Immature natural killer cell (primary cell): ENCODE results near the gene C7orf25. TPM values are rescaled to one million over a fixed set of nuclear protein-coding genes. Genes with fewer than 3 reads are reported as not detected.

ENCODE experiments used
- DNase-seq, 3 donors: peaks; one replicate each; pipeline ENCODE4 v3.0.0; 2022; ENCODE audit warnings: mixed read lengths in 1 of 3
- H3K27ac Mint-ChIP-seq, 6 donors: one replicate each; pipeline ENCODE4 v1.8.0; 2020; ENCODE audit warnings: mixed read lengths in 6 of 6, mild to moderate bottlenecking in 5 of 6, inconsistent platforms in 4 of 6, moderate library complexity in 3 of 6
- H3K27me3 Mint-ChIP-seq, 3 donors: one replicate each; pipeline ENCODE4 v1.8.0; 2020 to 2021; ENCODE audit warnings: low read depth in 3 of 3, mild to moderate bottlenecking in 3 of 3, mixed read lengths in 3 of 3, moderate library complexity in 3 of 3, inconsistent platforms in 1 of 3
- H3K36me3 Mint-ChIP-seq, 3 donors: one replicate each; pipeline ENCODE4 v1.8.0; 2020; ENCODE audit warnings: mixed read lengths in 3 of 3, inconsistent platforms in 2 of 3, mild to moderate bottlenecking in 2 of 3
- H3K4me1 Mint-ChIP-seq, 2 donors: one replicate each; pipeline ENCODE4 v1.8.0; 2020; ENCODE audit warnings: inconsistent platforms in 2 of 2, mild to moderate bottlenecking in 2 of 2, mixed read lengths in 2 of 2, moderate library complexity in 1 of 2
- H3K4me3 Mint-ChIP-seq, 5 donors: one replicate each; pipeline ENCODE4 v1.8.0; 2020; ENCODE audit warnings: mild to moderate bottlenecking in 5 of 5, mixed read lengths in 5 of 5, inconsistent platforms in 3 of 5, moderate library complexity in 3 of 5
- H3K9me3 Mint-ChIP-seq, 6 donors: one replicate each; pipeline ENCODE4 v1.8.0; 2020; ENCODE audit warnings: mild to moderate bottlenecking in 6 of 6, mixed read lengths in 6 of 6, inconsistent platforms in 4 of 6, moderate library complexity in 3 of 6
- polyA plus RNA-seq, 3 donors: library from polyadenylated mRNA; unstranded; fragments of 300-500 nt; fragmentation: Illumina TruSeq; gene quantifications; one replicate each; pipeline ENCODE4 v1.2.3, GENCODE V29; 2021

Gene C7orf25
- polyA plus RNA-seq, 3 donors from 2014 or later = 0.39 to 17.7 (median 4.1) TPM

- no peaks in the 10 kb centered on the region for H3K27me3 Mint-ChIP-seq
- peaks cover 0 to under 1% of the 10 kb centered on the region in 2 donors for H3K4me1 Mint-ChIP-seq
- H3K27ac Mint-ChIP-seq = no peak overlapping the region
- no peak overlapping the region for H3K4me3 Mint-ChIP-seq
- no peak for DNase-seq
- no peaks in the 10 kb centered on the region for H3K9me3 Mint-ChIP-seq
- H3K36me3 Mint-ChIP-seq = peaks cover 8 to 34% (median 8%) of the 10 kb centered on the region in 3 donors
These were observed 27.8 kb upstream of the C7orf25 start for GRCh38 chr7:42939457-42940240.

- peaks cover 4 to 34% (median 8%) of the 10 kb centered on the region in 3 donors for H3K36me3 Mint-ChIP-seq
- no peak for DNase-seq
- no peaks in the 10 kb centered on the region for H3K9me3 Mint-ChIP-seq
- no peak overlapping the region for H3K4me3 Mint-ChIP-seq
- H3K27ac Mint-ChIP-seq = no peak overlapping the region
- peaks cover 9 to 16% (median 10%) of the 10 kb centered on the region in 3 donors for H3K27me3 Mint-ChIP-seq
- H3K4me1 Mint-ChIP-seq = peaks cover 33 to 38% of the 10 kb centered on the region in 2 donors
These were observed 24.0 kb upstream of the C7orf25 start for GRCh38 chr7:42935861-42936260.

GRCh38 chr7:42934291-42934690 is 22.4 kb upstream of the C7orf25 start:
- no peak for DNase-seq
- peaks cover 47 to 51% of the 10 kb centered on the region in 2 donors for H3K4me1 Mint-ChIP-seq
- H3K27me3 Mint-ChIP-seq = peaks cover 9 to 16% (median 10%) of the 10 kb centered on the region in 3 donors
- H3K27ac Mint-ChIP-seq = peak overlapping the region in 1 of 6 donors; percentile 32
- peaks cover 4 to 28% (median 8%) of the 10 kb centered on the region in 3 donors for H3K36me3 Mint-ChIP-seq
- H3K9me3 Mint-ChIP-seq = no peaks in the 10 kb centered on the region
- peak overlapping the region in 3 of 5 donors; percentile 18 to 48 (median 21) for H3K4me3 Mint-ChIP-seq

- peak overlapping the region; percentile 98 to 100 (median 99) for H3K4me3 Mint-ChIP-seq
- H3K36me3 Mint-ChIP-seq = peaks cover 4 to 21% (median 5%) of the 10 kb centered on the region in 3 donors
- no peak for DNase-seq
- H3K4me1 Mint-ChIP-seq = peaks cover 54 to 63% of the 10 kb centered on the region in 2 donors
- peaks cover 9 to 16% (median 10%) of the 10 kb centered on the region in 3 donors for H3K27me3 Mint-ChIP-seq
- peak overlapping the region; percentile 96 to 99 (median 97) for H3K27ac Mint-ChIP-seq
- H3K9me3 Mint-ChIP-seq = no peaks in the 10 kb centered on the region
These were observed 21.1 kb upstream of the C7orf25 start for GRCh38 chr7:42932811-42933591.

GRCh38 chr7:42931834-42932651 is 20.2 kb upstream of the C7orf25 start, which contains the start of the genes MRPL32 and PSMA2:
Gene MRPL32, plus strand, starts transcription at chr7:42932376. Its CDS starts 11 bp downstream, at chr7:42932387.
Gene PSMA2, minus strand, starts transcription at chr7:42932174. Its CDS starts 16 bp downstream, at chr7:42932158.
- H3K27me3 Mint-ChIP-seq = peaks cover 9 to 16% (median 10%) of the 10 kb centered on the region in 3 donors

GRCh38 chr7:42931447-42931833 is 19.6 kb upstream of the C7orf25 start:
- DNase-seq = no peak
- Mint-ChIP-seq H3K9me3 (no peaks in the 10 kb centered on the region), H3K27me3 (peaks cover 9 to 16% (median 10%) of the 10 kb centered on the region in 3 donors), H3K36me3 (peaks cover 0 to 16% (median under 1%) of the 10 kb centered on the region in 3 donors), H3K4me3 (peak overlapping the region; percentile 98 to 100 (median 99)), H3K4me1 (peaks cover 59 to 78% of the 10 kb centered on the region in 2 donors), H3K27ac (peak overlapping the region; percentile 96 to 99 (median 97))

More at GRCh38 chr7:42931834-42932651, 20.2 kb upstream of the C7orf25 start, which contains the start of the genes MRPL32 and PSMA2:
- Mint-ChIP-seq H3K36me3 (peaks cover under 1 to 14% (median 1%) of the 10 kb centered on the region in 3 donors), H3K27ac (peak within 1 kb of the TSS; percentile 96 to 99 (median 97)), H3K9me3 (no peaks in the 10 kb centered on the region), H3K4me1 (peaks cover 59 to 73% of the 10 kb centered on the region in 2 donors), H3K4me3 (peak within 1 kb of the TSS; percentile 98 to 100 (median 99))
- DNase-seq = peak; percentile 95 to 96 (median 95)

- Mint-ChIP-seq H3K9me3 (no peaks in the 10 kb centered on the region), H3K4me3 (peak overlapping the region; percentile 98 to 100 (median 99)), H3K27me3 (peaks cover 9 to 16% (median 10%) of the 10 kb centered on the region in 3 donors), H3K27ac (peak overlapping the region; percentile 96 to 99 (median 97)), H3K36me3 (peaks cover under 1 to 12% (median 6%) of the 10 kb centered on the region in 3 donors), H3K4me1 (peaks cover 59 to 78% of the 10 kb centered on the region in 2 donors)
- no peak for DNase-seq
These were observed 19.0 kb upstream of the C7orf25 start for GRCh38 chr7:42930889-42931288.

- Mint-ChIP-seq H3K36me3 (peaks cover 6 to 12% (median 12%) of the 10 kb centered on the region in 3 donors), H3K27ac (peak overlapping the region in 4 of 6 donors; percentile 2 to 41 (median 20)), H3K4me1 (peaks cover 65 to 83% of the 10 kb centered on the region in 2 donors), H3K27me3 (peaks cover 9 to 16% (median 10%) of the 10 kb centered on the region in 3 donors), H3K4me3 (peak overlapping the region in 3 of 5 donors; percentile 3 to 16 (median 8)), H3K9me3 (no peaks in the 10 kb centered on the region)
- DNase-seq = no peak
These were observed 17.6 kb upstream of the C7orf25 start for GRCh38 chr7:42929449-42929848.

GRCh38 chr7:42928754-42929153 is 16.9 kb upstream of the C7orf25 start:
- Mint-ChIP-seq H3K27me3 (peaks cover 9 to 16% (median 10%) of the 10 kb centered on the region in 3 donors), H3K36me3 (peaks cover 9 to 15% (median 14%) of the 10 kb centered on the region in 3 donors), H3K27ac (no peak overlapping the region), H3K4me3 (no peak overlapping the region), H3K4me1 (peaks cover 58 to 78% of the 10 kb centered on the region in 2 donors), H3K9me3 (no peaks in the 10 kb centered on the region)
- DNase-seq = no peak

GRCh38 chr7:42926204-42926603 is 14.3 kb upstream of the C7orf25 start:
- no peaks in the 10 kb centered on the region for H3K27me3 Mint-ChIP-seq
- peaks cover 36 to 62% of the 10 kb centered on the region in 2 donors for H3K4me1 Mint-ChIP-seq
- H3K36me3 Mint-ChIP-seq = peaks cover 20 to 31% (median 21%) of the 10 kb centered on the region in 3 donors
- DNase-seq = no peak
- no peaks in the 10 kb centered on the region for H3K9me3 Mint-ChIP-seq
- no peak overlapping the region for H3K4me3 Mint-ChIP-seq
- no peak overlapping the region for H3K27ac Mint-ChIP-seq

- Mint-ChIP-seq H3K27me3 (no peaks in the 10 kb centered on the region), H3K36me3 (peaks cover 23 to 35% (median 26%) of the 10 kb centered on the region in 3 donors), H3K9me3 (no peaks in the 10 kb centered on the region), H3K27ac (peak overlapping the region in 2 of 6 donors; percentile 29 to 38), H3K4me3 (no peak overlapping the region), H3K4me1 (peaks cover 30 to 57% of the 10 kb centered on the region in 2 donors)
- no peak for DNase-seq
These were observed 13.8 kb upstream of the C7orf25 start for GRCh38 chr7:42925630-42926029.

- no peaks in the 10 kb centered on the region for H3K27me3 Mint-ChIP-seq
- H3K4me1 Mint-ChIP-seq = peaks cover 18 to 47% of the 10 kb centered on the region in 2 donors
- H3K36me3 Mint-ChIP-seq = peaks cover 24 to 47% (median 30%) of the 10 kb centered on the region in 3 donors
- no peak for DNase-seq
- H3K9me3 Mint-ChIP-seq = no peaks in the 10 kb centered on the region
- peak overlapping the region in 1 of 6 donors; percentile 34 for H3K27ac Mint-ChIP-seq
- H3K4me3 Mint-ChIP-seq = no peak overlapping the region
These were observed 12.5 kb upstream of the C7orf25 start for GRCh38 chr7:42924223-42924838.
